ENCODE data around the gene PKN1. TPM values are rescaled to one million over a fixed set of nuclear protein-coding genes. Genes with fewer than 3 reads are reported as not detected.
"Not testable (repeated sequence)": the region's sequence is repeated elsewhere in the genome, so short reads cannot be mapped to it uniquely, and the experiment has no call there.

The PKN1 gene
- total RNA-seq, 2 experiments from 2014 or later, result 171 TPM

GRCh38 chr19:14503285-14503684, 70.2 kb downstream of the PKN1 start:
- POLR2A ChIA-PET, result interaction anchor here (0.7 to 10.0 kb wide), 6 partner anchors 7 to 68 kb away, joined by 3 to 430 read pairs (median 42); partner anchors contain the start of genes DNAJB1, GIPC1, NDUFB7 and TECR
- ATAC-seq (ENCODE audit: poor library complexity), result no peak
- H3K36me3 Mint-ChIP-seq (ENCODE audit: low read depth), result no peaks in the 10 kb centered on the region
- H3K9me3 Mint-ChIP-seq, result no peaks in the 10 kb centered on the region
- no peaks in the 10 kb centered on the region for H3K9me3 ChIP-seq (ENCODE audit: control insufficient read depth in 1 of 2, insufficient read depth in 1 of 2, low read length in 2 of 2)
- no peak for TF ChIP-seq CTCF (IDR thresholded peaks at IDR 0.05)
- H3K36me3 ChIP-seq (ENCODE audit: insufficient read depth, low read length), result no peaks in the 10 kb centered on the region
- intact Hi-C loops (cut with DNase I, micrococcal nuclease), result no loop called here
- H3K27ac ChIP-seq (ENCODE audit: low read depth in 1 of 2, low read length in 2 of 2), result no peak overlapping the region
- no peaks in the 10 kb centered on the region for H3K27me3 ChIP-seq (ENCODE audit: control insufficient read depth in 1 of 2, insufficient read depth in 2 of 2, low read length in 2 of 2)
- no peak for DNase-seq
- H3K4me1 Mint-ChIP-seq (ENCODE audit: low read depth), result peaks cover 53% of the 10 kb centered on the region
- no peak overlapping the region for H3K4me3 Mint-ChIP-seq
- no peaks in the 10 kb centered on the region for H3K27me3 Mint-ChIP-seq
- H3K27ac Mint-ChIP-seq, result no peak overlapping the region
- H3K4me1 ChIP-seq (ENCODE audit: insufficient read depth, low read length), result peaks cover 42% of the 10 kb centered on the region
- H3K4me3 ChIP-seq (ENCODE audit: low read length), result no peak overlapping the region
- CTCF ChIA-PET, result interaction anchor here (1.0 to 1.7 kb wide), 2 partner anchors 33 to 53 kb away, joined by 4 read pairs; no protein-coding TSS in a partner anchor

GRCh38 chr19:14504575-14504974, 71.5 kb downstream of the PKN1 start:
- H3K4me3 Mint-ChIP-seq; H3K27ac ChIP-seq (ENCODE audit: low read depth in 1 of 2, low read length in 2 of 2); intact Hi-C loops (cut with DNase I, micrococcal nuclease); H3K9me3 Mint-ChIP-seq; ATAC-seq (ENCODE audit: poor library complexity); DNase-seq; H3K9me3 ChIP-seq (ENCODE audit: control insufficient read depth in 1 of 2, insufficient read depth in 1 of 2, low read length in 2 of 2); H3K4me3 ChIP-seq (ENCODE audit: low read length); H3K36me3 ChIP-seq (ENCODE audit: insufficient read depth, low read length); H3K27me3 Mint-ChIP-seq; H3K27me3 ChIP-seq (ENCODE audit: control insufficient read depth in 1 of 2, insufficient read depth in 2 of 2, low read length in 2 of 2); H3K36me3 Mint-ChIP-seq (ENCODE audit: low read depth): not testable (repeated sequence)
- peaks cover 62% of the 10 kb centered on the region for H3K4me1 Mint-ChIP-seq (ENCODE audit: low read depth)
- POLR2A ChIA-PET, result interaction anchor here (1.1 to 10.0 kb wide), 6 partner anchors 8 to 52 kb away, joined by 3 to 430 read pairs (median 42); partner anchors contain the start of genes DNAJB1, GIPC1 and TECR
- H3K4me1 ChIP-seq (ENCODE audit: insufficient read depth, low read length), result peaks cover 53% of the 10 kb centered on the region
- CTCF ChIA-PET, result interaction anchor here (0.9 to 3.9 kb wide), 7 partner anchors 9 to 368 kb away, joined by 3 to 29 read pairs (median 4); partner anchors contain the start of genes ASF1B, DNAJB1 and GIPC1
- peak overlapping the region; percentile 96 for H3K27ac Mint-ChIP-seq

GRCh38 chr19:14505488-14506239, 72.6 kb downstream of the PKN1 start:
- no peaks in the 10 kb centered on the region for H3K9me3 ChIP-seq (ENCODE audit: control insufficient read depth in 1 of 2, insufficient read depth in 1 of 2, low read length in 2 of 2)
- Mint-ChIP-seq H3K4me3 (peak overlapping the region; percentile 66), H3K4me1 (ENCODE audit: low read depth) (peaks cover 70% of the 10 kb centered on the region), H3K27ac (peak overlapping the region; percentile 96), H3K36me3 (ENCODE audit: low read depth) (no peaks in the 10 kb centered on the region), H3K27me3 (no peaks in the 10 kb centered on the region), H3K9me3 (no peaks in the 10 kb centered on the region)
- ChIA-PET CTCF (interaction anchor here (0.7 to 3.9 kb wide), 7 partner anchors 10 to 370 kb away, joined by 3 to 29 read pairs (median 7); partner anchors contain the start of genes ASF1B, DNAJB1 and GIPC1), POLR2A (interaction anchor here (1.4 to 10.0 kb wide), 10 partner anchors 8 to 414 kb away, joined by 3 to 430 read pairs (median 11); partner anchors contain the start of genes DNAJB1, GIPC1 and TECR)
- TF ChIP-seq CTCF (IDR thresholded peaks at IDR 0.05), result peak; percentile 85
- H3K4me1 ChIP-seq (ENCODE audit: insufficient read depth, low read length), result peaks cover 53% of the 10 kb centered on the region
- H3K36me3 ChIP-seq (ENCODE audit: insufficient read depth, low read length), result no peaks in the 10 kb centered on the region
- ATAC-seq (ENCODE audit: poor library complexity) (peak; percentile 42), DNase-seq (peak; percentile 63 to 85 (median 70))
- no peak overlapping the region for H3K4me3 ChIP-seq (ENCODE audit: low read length)
- intact Hi-C loops (cut with DNase I, micrococcal nuclease), result loop anchor here (1.0 to 2.0 kb wide), 3 partner anchors 17 to 46 kb away; partner anchors contain the start of gene TECR (in 1 of the 2)
- peak overlapping the region; percentile 50 to 68 for H3K27ac ChIP-seq (ENCODE audit: low read depth in 1 of 2, low read length in 2 of 2)
- no peaks in the 10 kb centered on the region for H3K27me3 ChIP-seq (ENCODE audit: control insufficient read depth in 1 of 2, insufficient read depth in 2 of 2, low read length in 2 of 2)
